Measurements from ENCODE around the gene BLACAT1. TPM values are rescaled to one million over a fixed set of nuclear protein-coding genes. Genes with fewer than 3 reads are reported as not detected.

Gene BLACAT1
- total RNA-seq, 1 donor from 2014 or later = 0.07 TPM

GRCh38 chr1:205502111-205502810, 46.4 kb upstream of the BLACAT1 start:
- Mint-ChIP-seq H3K27me3 (no peaks in the 10 kb centered on the region), H3K27ac (no peak overlapping the region), H3K36me3 (ENCODE audit: low read depth) (no peaks in the 10 kb centered on the region), H3K4me1 (peaks cover 13% of the 10 kb centered on the region), H3K9me3 (no peaks in the 10 kb centered on the region), H3K4me3 (no peak overlapping the region)
- DNase-seq = no peak
- no peak for ATAC-seq (ENCODE audit: low read depth)
- intact Hi-C loops (cut with micrococcal nuclease) = no loop called here
- CTCF ChIA-PET = interaction anchor here (1.3 to 2.7 kb wide), 2 partner anchors 16 to 148 kb away, joined by 3 to 9 read pairs; no protein-coding TSS in a partner anchor
- POLR2A ChIA-PET = no interaction called here
- TF ChIP-seq CTCF (IDR thresholded peaks at IDR 0.05) = no peak

- H3K27me3 Mint-ChIP-seq = peaks cover 12% of the 10 kb centered on the region
- no peak overlapping the region for H3K27ac Mint-ChIP-seq
- TF ChIP-seq CTCF (IDR thresholded peaks at IDR 0.05) = no peak
- DNase-seq (no peak), ATAC-seq (ENCODE audit: low read depth) (no peak)
- H3K36me3 Mint-ChIP-seq (ENCODE audit: low read depth) = no peaks in the 10 kb centered on the region
- no peak overlapping the region for H3K4me3 Mint-ChIP-seq
- peaks cover 12% of the 10 kb centered on the region for H3K4me1 Mint-ChIP-seq
- intact Hi-C loops (cut with micrococcal nuclease) = no loop called here
- ChIA-PET POLR2A (no interaction called here), CTCF (interaction anchor here (1.3 to 2.7 kb wide), 3 partner anchors 12 to 24 kb away, joined by 3 to 9 read pairs (median 7); no protein-coding TSS in a partner anchor)
- H3K9me3 Mint-ChIP-seq = no peaks in the 10 kb centered on the region
Measured at GRCh38 chr1:205500240-205501233, 44.7 kb upstream of the BLACAT1 start.

- H3K36me3 Mint-ChIP-seq (ENCODE audit: low read depth) = no peaks in the 10 kb centered on the region
- H3K9me3 Mint-ChIP-seq = no peaks in the 10 kb centered on the region
- POLR2A ChIA-PET = no interaction called here
- DNase-seq = no peak
- TF ChIP-seq CTCF (IDR thresholded peaks at IDR 0.05) = no peak
- peaks cover 15% of the 10 kb centered on the region for H3K27me3 Mint-ChIP-seq
- H3K4me1 Mint-ChIP-seq = peaks cover 5% of the 10 kb centered on the region
- intact Hi-C loops (cut with micrococcal nuclease) = no loop called here
- H3K4me3 Mint-ChIP-seq = no peak overlapping the region
- ATAC-seq (ENCODE audit: low read depth) = no peak
- no peak overlapping the region for H3K27ac Mint-ChIP-seq
- CTCF ChIA-PET = interaction anchor here (1.3 to 1.9 kb wide), 2 partner anchors 25 to 484 kb away, joined by 3 to 7 read pairs; no protein-coding TSS in a partner anchor
Measured at GRCh38 chr1:205499789-205500188, 43.9 kb upstream of the BLACAT1 start.

GRCh38 chr1:205497351-205497750, 41.5 kb upstream of the BLACAT1 start:
- intact Hi-C loops (cut with micrococcal nuclease) = no loop called here
- no peak for TF ChIP-seq CTCF (IDR thresholded peaks at IDR 0.05)
- Mint-ChIP-seq H3K4me3 (no peak overlapping the region), H3K27ac (no peak overlapping the region), H3K9me3 (no peaks in the 10 kb centered on the region), H3K27me3 (peaks cover 27% of the 10 kb centered on the region), H3K4me1 (no peaks in the 10 kb centered on the region), H3K36me3 (ENCODE audit: low read depth) (no peaks in the 10 kb centered on the region)
- ATAC-seq (ENCODE audit: low read depth) (no peak), DNase-seq (no peak)
- CTCF ChIA-PET = no interaction called here
- POLR2A ChIA-PET = no interaction called here

GRCh38 chr1:205496661-205497060, 40.8 kb upstream of the BLACAT1 start:
- Mint-ChIP-seq H3K9me3 (no peaks in the 10 kb centered on the region), H3K27me3 (peaks cover 34% of the 10 kb centered on the region), H3K4me3 (no peak overlapping the region), H3K27ac (no peak overlapping the region), H3K36me3 (ENCODE audit: low read depth) (no peaks in the 10 kb centered on the region), H3K4me1 (no peaks in the 10 kb centered on the region)
- TF ChIP-seq CTCF (IDR thresholded peaks at IDR 0.05) = no peak
- DNase-seq = no peak
- POLR2A ChIA-PET = no interaction called here
- CTCF ChIA-PET = interaction anchor here (1.7 kb wide), 1 partner anchor 28 kb away, joined by 6 read pairs; no protein-coding TSS in a partner anchor
- intact Hi-C loops (cut with micrococcal nuclease) = no loop called here
- no peak for ATAC-seq (ENCODE audit: low read depth)

All from activated B cell treated with CpG ODN at 0.5 μM for 24 hours (primary cell).